WTC11 (cell line): ENCODE data around the gene ANKMY1. TPM values are rescaled to one million over a fixed set of nuclear protein-coding genes. Genes with fewer than 3 reads are reported as not detected.
A peak's percentile ranks its signal among the peaks of the same experiment; 100 is the strongest.

Experiments used
- ATAC-seq: fragments of 200-7000 bp; cut with Tn5 transposase; 2 replicates; pipeline ENCODE4 v1.10.0; 2021; ENCODE audit warnings: mild to moderate bottlenecking, moderate library complexity
- CTCF ChIA-PET: fragments of 300-600 bp; sonication (Branson Sonifier 250); formaldehyde crosslinking; loops from one replicate; lab custom pipeline; 2021; ENCODE audit warnings: antibody characterized with exemption; lab: Charles Lee
- POLR2A ChIA-PET: fragments of 350-600 bp; sonication (Branson Sonifier 250); formaldehyde crosslinking; loops from one replicate; lab custom pipeline; 2021; ENCODE audit warnings: antibody characterized with exemption; lab: Charles Lee
- DNase-seq: peaks from one replicate; pipeline ENCODE4 v3.0.0; 2021; ENCODE audit warnings: low spot score
- H3K27ac Mint-ChIP-seq: 2 replicates; pipeline ENCODE4 v1.8.0; 2021; ENCODE audit warnings: mixed read lengths
- H3K27me3 Mint-ChIP-seq: 2 replicates; pipeline ENCODE4 v1.8.0; 2021; ENCODE audit warnings: low read depth, mild to moderate bottlenecking, moderate library complexity, mixed read lengths
- H3K36me3 Mint-ChIP-seq: 2 replicates; pipeline ENCODE4 v1.8.0; 2021; ENCODE audit warnings: mixed read lengths
- H3K4me1 Mint-ChIP-seq: 2 replicates; pipeline ENCODE4 v1.8.0; 2022; ENCODE audit warnings: mixed read lengths
- H3K4me3 Mint-ChIP-seq: 2 replicates; pipeline ENCODE4 v1.8.0; 2021; ENCODE audit warnings: mild to moderate bottlenecking, moderate library complexity, mixed read lengths
- H3K9me3 Mint-ChIP-seq: 2 replicates; pipeline ENCODE4 v1.8.0; 2021; ENCODE audit warnings: mixed read lengths
- AFF4 ChIP-seq: sonication (generic); formaldehyde crosslinking; IDR thresholded peaks from 2 replicates; pipeline ENCODE4 v1.8.1; 2023; ENCODE audit warnings: mild to moderate bottlenecking, missing genetic modification reagents, borderline replicate concordance
- AR ChIP-seq: fragments of 250-450 bp; sonication (Bioruptor Pico); IDR thresholded peaks from 2 replicates; pipeline ENCODE4 v1.9.0; 2021; ENCODE audit warnings: mild to moderate bottlenecking
- ELF4 ChIP-seq: sonication (generic); formaldehyde crosslinking; IDR thresholded peaks from 2 replicates; pipeline ENCODE4 v1.8.1; 2022; ENCODE audit warnings: low read depth, mild to moderate bottlenecking, moderate library complexity, missing genetic modification reagents
- FOXP4 ChIP-seq: sonication (generic); formaldehyde crosslinking; IDR thresholded peaks from 2 replicates; pipeline ENCODE4 v1.8.0; 2022; ENCODE audit warnings: mild to moderate bottlenecking, missing genetic modification reagents
- IRF1 ChIP-seq: sonication (generic); formaldehyde crosslinking; IDR thresholded peaks from 2 replicates; pipeline ENCODE4 v1.8.0; 2023; ENCODE audit warnings: missing genetic modification reagents
- JAZF1 ChIP-seq: fragments of 250-450 bp; sonication (Bioruptor Pico); IDR thresholded peaks from 2 replicates; pipeline ENCODE4 v1.9.0; 2021; ENCODE audit warnings: moderate library complexity, mild to moderate bottlenecking, inconsistent platforms
- NFYB ChIP-seq: sonication (generic); formaldehyde crosslinking; conservative IDR thresholded peaks from 2 replicates; pipeline ENCODE4 v1.8.0; 2022; ENCODE audit warnings: low read depth, missing genetic modification reagents
- PRRX2 ChIP-seq: fragments of 250-450 bp; sonication (Bioruptor Pico); IDR thresholded peaks from 2 replicates; pipeline ENCODE4 v1.8.0; 2021; ENCODE audit warnings: mild to moderate bottlenecking
- SMAD3 ChIP-seq: sonication (generic); formaldehyde crosslinking; IDR thresholded peaks from 2 replicates; pipeline ENCODE4 v1.8.0; 2022; ENCODE audit warnings: missing genetic modification reagents, mild to moderate bottlenecking, borderline replicate concordance
- TEAD4 ChIP-seq: sonication (generic); formaldehyde crosslinking; IDR thresholded peaks from 2 replicates; pipeline ENCODE4 v1.8.0; 2022; ENCODE audit warnings: mild to moderate bottlenecking, missing genetic modification reagents
- ZBTB43 ChIP-seq: sonication (generic); formaldehyde crosslinking; IDR thresholded peaks from 2 replicates; pipeline ENCODE4 v1.8.1; 2023; ENCODE audit warnings: mild to moderate bottlenecking, missing genetic modification reagents
- ZNF416 ChIP-seq: fragments of 250-450 bp; sonication (Bioruptor Pico); IDR thresholded peaks from 2 replicates; pipeline ENCODE4 v1.9.0; 2021; ENCODE audit warnings: mild to moderate bottlenecking, inconsistent platforms
- ZNF425 ChIP-seq: fragments of 250-450 bp; sonication (Bioruptor Pico); conservative IDR thresholded peaks from 2 replicates; pipeline ENCODE4 v1.9.0; 2021; ENCODE audit warnings: mild to moderate bottlenecking
- total RNA-seq: library from RNA; stranded (reverse); gene quantifications from 3 replicates; pipeline ENCODE4 v1.2.3, GENCODE V29; 2021
- TF ChIP-seq, protein P1 (sequence below): fragments of 250-450 bp; sonication (Bioruptor Pico); IDR thresholded peaks from 2 replicates; pipeline ENCODE4 v1.9.0; 2021; ENCODE audit warnings: mild to moderate bottlenecking, borderline replicate concordance

Gene ANKMY1
- total RNA-seq, 1 experiment from 2014 or later: 4.6 TPM

DNA sequence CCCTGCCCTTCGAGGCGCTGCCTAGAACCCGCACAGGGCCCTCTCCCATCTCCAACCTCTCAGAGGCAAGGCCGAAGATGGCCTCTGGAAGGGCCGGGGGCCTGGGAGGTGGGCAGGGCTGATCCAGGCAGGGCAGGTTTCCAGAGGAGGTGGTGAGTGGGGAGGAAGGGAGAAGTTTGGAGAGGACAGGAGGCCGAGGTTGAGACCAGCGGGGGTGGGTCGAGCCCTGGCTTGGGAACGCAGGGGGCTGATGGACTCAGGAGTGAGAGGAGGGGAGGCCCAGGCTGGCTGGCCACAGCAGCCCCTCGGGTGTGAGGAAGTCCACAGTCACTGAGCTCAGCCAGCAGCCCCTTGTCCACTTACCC is 39.2 kb upstream of the ANKMY1 start:
- CTCF ChIA-PET: no interaction called here
- H3K36me3 Mint-ChIP-seq: no peaks in the 10 kb centered on the region
- no peak for ATAC-seq
- H3K27ac Mint-ChIP-seq: no peak overlapping the region
- TF ChIP-seq AFF4 (CRISPR knock-in tag) (no peak), FOXP4 (CRISPR knock-in tag) (no peak), ZBTB43 (no peak)
- TF ChIP-seq, all 79 proteins: peak for 0
- Mint-ChIP-seq H3K4me3 (no peak overlapping the region), H3K4me1 (no peaks in the 10 kb centered on the region), H3K9me3 (no peaks in the 10 kb centered on the region), H3K27me3 (no peaks in the 10 kb centered on the region)
- peak; percentile 6 for DNase-seq
- POLR2A ChIA-PET: no interaction called here

- no peak for TF ChIP-seq SMAD3 (CRISPR knock-in tag)
- TF ChIP-seq AR (CRISPR knock-in tag): no peak
- no peak for TF ChIP-seq TEAD4 (CRISPR knock-in tag)
- TF ChIP-seq NFYB (CRISPR knock-in tag): no peak
- TF ChIP-seq, protein P1, sequence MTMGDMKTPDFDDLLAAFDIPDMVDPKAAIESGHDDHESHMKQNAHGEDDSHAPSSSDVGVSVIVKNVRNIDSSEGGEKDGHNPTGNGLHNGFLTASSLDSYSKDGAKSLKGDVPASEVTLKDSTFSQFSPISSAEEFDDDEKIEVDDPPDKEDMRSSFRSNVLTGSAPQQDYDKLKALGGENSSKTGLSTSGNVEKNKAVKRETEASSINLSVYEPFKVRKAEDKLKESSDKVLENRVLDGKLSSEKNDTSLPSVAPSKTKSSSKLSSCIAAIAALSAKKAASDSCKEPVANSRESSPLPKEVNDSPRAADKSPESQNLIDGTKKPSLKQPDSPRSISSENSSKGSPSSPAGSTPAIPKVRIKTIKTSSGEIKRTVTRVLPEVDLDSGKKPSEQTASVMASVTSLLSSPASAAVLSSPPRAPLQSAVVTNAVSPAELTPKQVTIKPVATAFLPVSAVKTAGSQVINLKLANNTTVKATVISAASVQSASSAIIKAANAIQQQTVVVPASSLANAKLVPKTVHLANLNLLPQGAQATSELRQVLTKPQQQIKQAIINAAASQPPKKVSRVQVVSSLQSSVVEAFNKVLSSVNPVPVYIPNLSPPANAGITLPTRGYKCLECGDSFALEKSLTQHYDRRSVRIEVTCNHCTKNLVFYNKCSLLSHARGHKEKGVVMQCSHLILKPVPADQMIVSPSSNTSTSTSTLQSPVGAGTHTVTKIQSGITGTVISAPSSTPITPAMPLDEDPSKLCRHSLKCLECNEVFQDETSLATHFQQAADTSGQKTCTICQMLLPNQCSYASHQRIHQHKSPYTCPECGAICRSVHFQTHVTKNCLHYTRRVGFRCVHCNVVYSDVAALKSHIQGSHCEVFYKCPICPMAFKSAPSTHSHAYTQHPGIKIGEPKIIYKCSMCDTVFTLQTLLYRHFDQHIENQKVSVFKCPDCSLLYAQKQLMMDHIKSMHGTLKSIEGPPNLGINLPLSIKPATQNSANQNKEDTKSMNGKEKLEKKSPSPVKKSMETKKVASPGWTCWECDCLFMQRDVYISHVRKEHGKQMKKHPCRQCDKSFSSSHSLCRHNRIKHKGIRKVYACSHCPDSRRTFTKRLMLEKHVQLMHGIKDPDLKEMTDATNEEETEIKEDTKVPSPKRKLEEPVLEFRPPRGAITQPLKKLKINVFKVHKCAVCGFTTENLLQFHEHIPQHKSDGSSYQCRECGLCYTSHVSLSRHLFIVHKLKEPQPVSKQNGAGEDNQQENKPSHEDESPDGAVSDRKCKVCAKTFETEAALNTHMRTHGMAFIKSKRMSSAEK (CRISPR knock-in tag): no peak
- no peak for TF ChIP-seq ELF4 (CRISPR knock-in tag)
- no peak for TF ChIP-seq ZNF416 (CRISPR knock-in tag)
- TF ChIP-seq ZNF425: no peak
- TF ChIP-seq JAZF1 (CRISPR knock-in tag): no peak
- TF ChIP-seq IRF1 (CRISPR knock-in tag): no peak
- TF ChIP-seq PRRX2 (CRISPR knock-in tag): no peak
- POLR2A ChIA-PET: no interaction called here
- no peaks in the 10 kb centered on the region for H3K4me1 Mint-ChIP-seq
- H3K36me3 Mint-ChIP-seq: 0 out of 2 replicates have a peak, but pooled peaks cover under 1% of the 10 kb centered on the region
- no peaks in the 10 kb centered on the region for H3K27me3 Mint-ChIP-seq
- ATAC-seq (no peak), DNase-seq (no peak)
- no peak overlapping the region for H3K4me3 Mint-ChIP-seq
- H3K9me3 Mint-ChIP-seq: no peaks in the 10 kb centered on the region
- no peak overlapping the region for H3K27ac Mint-ChIP-seq
- CTCF ChIA-PET: interaction anchor here (0.6 to 1.0 kb wide), 2 partner anchors 30 to 111 kb away, joined by 3 read pairs; no protein-coding TSS in a partner anchor
These were observed 38.7 kb upstream of the ANKMY1 start for GRCh38 chr2:240596491-240596931.
